GM18508 (cell line): ENCODE measurements around the gene LIMD2.

Experiments
- ATAC-seq: cut with Tn5 transposase; IDR thresholded peaks from one replicate; pipeline ENCODE4 v1.9.1; 2021; ENCODE audit warnings: moderate number of reproducible peaks; ENCODE audit not compliant: insufficient read depth, unreplicated experiment

The LIMD2 gene

GRCh38 chr17:63701868-63702720, 2.2 kb upstream of the LIMD2 start:
- no peak for ATAC-seq

- no peak for ATAC-seq
Measured at GRCh38 chr17:63701456-63701820, 1.5 kb upstream of the LIMD2 start.

- ATAC-seq: no peak
Measured at GRCh38 chr17:63700528-63701455, 867 bp upstream of the LIMD2 start.

DNA sequence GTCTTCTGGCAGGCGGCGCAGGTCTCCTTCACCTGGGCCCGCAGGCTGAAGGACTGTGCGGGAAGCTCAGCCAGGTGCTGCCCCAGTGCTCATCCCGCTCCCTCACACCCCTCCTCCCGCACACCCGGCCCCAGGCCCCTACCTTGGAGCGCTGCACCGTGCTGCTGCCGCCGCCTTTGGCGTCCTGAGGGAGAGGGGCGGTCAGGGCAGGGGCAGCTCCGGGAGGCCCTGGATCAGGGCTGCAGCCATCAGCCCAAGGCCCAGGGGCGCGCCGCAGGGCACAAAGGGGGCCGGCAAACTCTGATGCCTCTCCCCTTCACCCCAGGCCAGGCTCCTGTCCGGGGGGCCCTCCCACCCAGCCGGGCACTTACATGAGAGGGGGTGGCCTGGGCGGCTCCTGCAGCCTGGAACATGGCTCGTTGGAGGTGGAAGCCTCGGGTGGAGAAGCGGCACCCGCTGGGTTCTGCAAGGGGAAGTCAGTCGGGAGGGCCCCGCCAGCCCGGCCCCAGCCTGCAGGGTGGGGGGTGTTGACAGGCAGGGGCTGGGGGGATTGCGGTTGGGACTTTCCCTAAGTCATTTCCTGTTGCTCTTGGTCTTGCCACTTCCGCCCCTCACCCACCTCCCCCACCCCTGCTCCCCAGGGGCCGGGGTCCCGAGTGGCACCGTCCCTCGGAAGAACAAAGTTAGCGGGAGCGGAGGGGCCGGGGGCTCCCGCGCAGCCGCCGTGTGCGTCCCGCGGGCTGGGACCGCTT, 863 bp downstream of the LIMD2 start:
- ATAC-seq: no peak

- no peak for ATAC-seq
Measured at GRCh38 chr17:63698381-63698885, 1.5 kb downstream of the LIMD2 start.

DNA sequence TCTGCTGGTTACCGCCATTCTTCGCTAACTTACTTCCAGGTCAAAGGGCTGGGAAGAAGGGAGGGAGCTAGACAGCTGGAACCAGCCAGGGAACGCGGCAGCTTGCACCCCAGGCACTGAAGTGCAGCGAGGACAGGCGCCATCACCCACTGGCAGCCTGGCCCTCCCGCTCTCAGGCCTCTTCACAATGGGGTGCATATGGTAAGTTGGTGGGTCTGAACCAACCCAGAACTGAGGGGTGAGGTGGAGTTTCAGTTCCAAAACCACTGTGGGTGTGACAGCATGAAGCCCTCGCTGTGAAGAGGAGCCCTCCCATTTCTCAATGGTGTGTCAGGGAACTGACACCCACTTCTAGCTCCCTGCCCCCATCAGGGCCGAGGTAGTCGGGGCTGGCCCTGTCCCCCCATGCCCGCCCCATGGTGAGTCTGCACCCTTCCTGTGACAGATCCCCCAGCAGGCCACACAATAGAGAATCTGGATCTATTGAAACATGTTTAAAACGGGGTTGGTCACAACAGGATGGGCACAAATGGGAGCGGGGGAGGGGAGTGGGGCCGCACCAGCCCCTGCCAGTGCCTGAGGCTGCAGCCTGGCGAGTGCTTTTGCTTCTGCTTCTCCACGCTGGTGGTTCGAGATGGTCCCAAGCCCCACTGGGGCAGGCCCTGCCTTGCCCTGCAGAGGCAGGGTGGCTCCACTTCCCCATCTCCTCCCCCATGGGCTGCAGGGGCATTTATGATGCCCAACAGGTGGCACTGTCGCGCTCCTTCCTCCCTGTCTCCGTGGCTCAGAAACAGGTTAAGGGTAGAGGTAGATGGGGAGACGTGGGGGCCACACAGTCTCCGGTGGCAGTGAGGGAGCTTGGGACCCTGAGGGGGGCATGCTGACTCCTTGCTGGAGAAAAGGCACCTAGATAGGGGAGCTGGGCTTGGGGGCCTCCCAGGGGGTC, 2.3 kb downstream of the LIMD2 start:
- ATAC-seq: no peak

DNA sequence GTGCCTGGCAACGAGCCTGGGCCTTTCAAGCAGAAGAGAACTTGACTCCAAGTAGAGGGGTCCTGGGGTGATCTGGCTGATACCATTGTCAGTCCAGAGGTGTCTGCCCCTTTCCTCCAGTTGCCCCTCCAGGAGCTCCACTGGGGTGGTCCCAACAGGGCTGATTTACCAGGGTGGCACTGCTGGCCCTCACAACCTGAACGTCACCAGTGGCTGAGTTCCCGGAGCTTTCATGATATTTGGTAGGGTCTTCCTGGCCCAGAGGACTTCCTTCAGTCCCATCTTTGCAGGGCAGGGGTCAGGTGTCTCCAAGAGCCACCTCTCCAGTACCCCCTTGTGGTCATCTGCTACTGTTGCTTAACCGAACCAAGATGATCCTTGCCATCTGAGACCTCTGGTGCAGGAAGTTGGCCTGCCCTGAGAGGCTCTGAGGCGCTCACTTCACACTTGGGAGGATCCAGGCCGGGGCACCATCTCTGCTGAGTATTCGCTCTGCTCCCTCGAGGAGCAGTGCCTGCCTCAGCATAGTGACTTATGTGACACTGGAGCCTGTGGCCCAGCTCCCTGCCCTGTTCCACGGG, 3.5 kb downstream of the LIMD2 start:
- no peak for ATAC-seq

- ATAC-seq: no peak
Measured at GRCh38 chr17:63695889-63696288, 4.0 kb downstream of the LIMD2 start.

DNA sequence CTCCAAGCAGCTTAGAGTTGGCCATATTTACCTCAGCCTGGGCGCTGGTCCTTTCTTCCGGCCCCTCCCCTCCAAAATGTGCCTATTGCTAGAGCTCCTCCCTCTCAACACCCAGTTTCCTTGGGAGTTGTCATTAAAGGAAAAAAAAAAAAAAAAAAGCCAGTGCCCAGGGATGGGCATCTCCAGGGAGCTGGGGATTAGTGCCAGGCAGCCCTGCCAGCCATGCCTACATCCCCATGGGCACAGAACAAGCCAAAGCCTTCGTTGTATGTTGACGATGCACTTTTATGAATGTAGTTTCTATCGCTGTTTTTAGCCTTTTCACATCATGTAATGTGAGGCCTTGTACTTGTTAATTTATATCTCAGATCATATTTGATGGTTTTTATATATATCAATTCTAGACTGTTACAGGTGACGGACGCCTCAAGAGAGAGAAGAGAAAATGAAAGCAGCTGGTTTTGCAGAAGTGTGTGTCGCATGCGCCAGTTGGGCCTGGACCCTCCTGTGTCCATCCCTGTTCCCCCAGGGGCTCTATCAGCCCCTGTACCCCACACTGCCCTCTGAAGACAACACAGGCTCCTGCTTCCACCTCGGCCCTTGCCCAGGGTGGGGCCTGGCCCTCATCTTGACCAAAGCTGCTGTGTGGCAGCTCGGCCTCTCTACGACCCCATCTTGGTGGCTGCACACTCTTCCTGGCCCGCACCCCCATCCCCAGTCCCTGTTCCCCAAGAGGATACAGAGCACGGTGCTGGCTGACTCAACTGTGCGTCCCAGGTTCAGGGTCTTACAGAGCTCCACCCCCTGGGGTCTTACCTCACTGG, 4.8 kb downstream of the LIMD2 start:
- no peak for ATAC-seq

DNA sequence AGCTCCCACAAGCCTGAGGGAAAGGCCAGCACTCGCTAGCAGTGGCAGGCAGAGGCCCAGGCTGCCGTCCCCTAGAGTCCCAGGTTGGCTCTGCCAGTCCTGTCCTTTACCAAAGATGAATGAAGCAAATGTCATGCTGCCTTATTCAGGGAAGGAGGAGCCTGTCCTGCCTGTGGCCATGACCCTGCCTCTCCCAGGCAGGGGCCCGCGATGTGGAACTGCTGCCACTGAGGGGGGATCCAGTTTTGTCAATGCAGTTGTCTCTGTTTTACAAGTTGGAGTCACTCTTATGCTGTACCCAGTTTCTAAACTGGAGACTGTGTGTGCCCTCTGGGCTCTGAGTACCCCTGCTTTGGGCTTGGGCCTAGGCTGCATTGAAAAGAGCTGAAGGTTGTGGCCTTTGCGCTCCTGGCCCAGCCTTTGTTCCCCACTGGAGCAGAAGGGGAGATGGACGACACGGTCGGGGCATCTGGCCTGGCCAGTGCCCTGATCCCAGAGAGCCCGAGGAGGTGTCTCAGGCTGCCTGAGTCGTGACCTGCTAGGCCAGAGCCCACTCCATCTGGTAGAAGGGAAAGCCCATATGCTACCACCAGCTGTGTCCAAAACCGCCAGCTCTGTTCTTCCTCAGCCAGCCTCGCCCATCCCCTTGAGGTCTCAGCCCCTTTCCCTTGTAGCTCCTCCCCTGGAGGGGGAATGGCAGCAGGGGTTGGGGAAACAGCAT, 5.5 kb downstream of the LIMD2 start:
- ATAC-seq: no peak

- ATAC-seq: no peak
Measured at GRCh38 chr17:63693411-63694113, 6.4 kb downstream of the LIMD2 start.

GRCh38 chr17:63692195-63692816, 7.6 kb downstream of the LIMD2 start:
- no peak for ATAC-seq

- no peak for ATAC-seq
Measured at GRCh38 chr17:63689479-63689878, 10.4 kb downstream of the LIMD2 start.

- no peak for ATAC-seq
Measured at GRCh38 chr17:63688396-63689020, 11.4 kb downstream of the LIMD2 start.

GRCh38 chr17:63686138-63686685, 13.7 kb downstream of the LIMD2 start:
- no peak for ATAC-seq

DNA sequence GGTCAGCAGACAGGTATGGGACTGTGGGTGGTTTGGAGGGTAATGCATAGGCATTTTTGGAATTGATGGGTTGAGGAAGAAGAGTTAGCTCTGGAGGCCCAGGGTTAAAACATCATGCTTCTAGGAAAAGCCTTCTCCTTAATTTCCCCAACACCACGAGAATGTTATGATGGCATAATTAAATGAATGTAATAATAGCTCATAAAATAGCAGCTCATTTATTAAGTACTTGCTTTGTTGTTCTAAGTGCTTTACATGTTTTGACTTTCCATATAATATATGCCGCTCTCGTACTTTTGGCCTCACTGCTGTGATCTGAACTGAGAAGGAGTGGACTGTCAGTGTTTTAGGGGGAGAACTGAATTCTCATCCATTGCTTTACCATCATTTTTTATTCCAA, 14.3 kb downstream of the LIMD2 start:
- no peak for ATAC-seq
